BLaER1 treated with 17β-estradiol and CSF1 and Interleukin-3, amounts not matched to agents 10 nM and 100 nM (cell line): ENCODE data around the gene SDHAF4.
"Not testable (repeated sequence)": the region's sequence is repeated elsewhere in the genome, so short reads cannot be mapped to it uniquely, and the experiment has no call there.

Experiments
- H3K27ac ChIP-seq, 11 experiments: shearing (Covaris generic); formaldehyde crosslinking; 2 replicates each; pipeline ENCODE4 v1.8.1; 2022
- H3K27me3 ChIP-seq, 11 experiments: shearing (Covaris generic); formaldehyde crosslinking; 2 replicates each; pipeline ENCODE4 v1.8.1; 2022
- H3K36me3 ChIP-seq, 11 experiments: shearing (Covaris generic); formaldehyde crosslinking; 2 replicates each; pipeline ENCODE4 v1.8.1; 2022
- H3K4me1 ChIP-seq, 10 experiments: shearing (Covaris generic); formaldehyde crosslinking; 2 replicates each; pipeline ENCODE4 v1.8.1; 2022
- H3K4me2 ChIP-seq, 11 experiments: shearing (Covaris generic); formaldehyde crosslinking; 2 replicates each; pipeline ENCODE4 v1.8.1; 2022
- H3K4me3 ChIP-seq, 10 experiments: shearing (Covaris generic); formaldehyde crosslinking; 2 replicates each; pipeline ENCODE4 v1.8.1; 2022
- H3K9ac ChIP-seq, 11 experiments: shearing (Covaris generic); formaldehyde crosslinking; 2 replicates each; pipeline ENCODE4 v1.8.1; 2022
- H3K9me3 ChIP-seq, 11 experiments: shearing (Covaris generic); formaldehyde crosslinking; replicated peaks in 1 of 11; 2 replicates each; pipeline ENCODE4 v1.8.1; 2022
- H4K20me1 ChIP-seq, 11 experiments: shearing (Covaris generic); formaldehyde crosslinking; 2 replicates each; pipeline ENCODE4 v1.8.1; 2022
- Cebpa-rat ChIP-seq, 11 experiments: shearing (Covaris generic); IDR thresholded peaks; 2 replicates each; pipeline ENCODE4 v1.8.1; 2022

Gene SDHAF4

GRCh38 chr6:70547313-70547712 is 19.4 kb upstream of the SDHAF4 start:
- no peak overlapping the region for H3K27ac ChIP-seq
- TF ChIP-seq Cebpa-rat (IDR thresholded peaks at IDR 0.05) = no peak
- H3K4me3 ChIP-seq = no peak overlapping the region
- H3K36me3 ChIP-seq = peaks cover 0 to 45% (median 10%) of the 10 kb centered on the region in 11 experiments; a peak in 9 of 22 replicates
- H4K20me1 ChIP-seq = no peaks in the 10 kb centered on the region
- no peaks in the 10 kb centered on the region for H3K4me1 ChIP-seq
- no peak overlapping the region for H3K9ac ChIP-seq
- no peak overlapping the region for H3K4me2 ChIP-seq
- no peaks in the 10 kb centered on the region for H3K9me3 ChIP-seq
- H3K27me3 ChIP-seq = no peaks in the 10 kb centered on the region

- H3K36me3 ChIP-seq = peaks cover 0 to 40% (median 6%) of the 10 kb centered on the region in 11 experiments; a peak in 5 of 22 replicates
- no peaks in the 10 kb centered on the region for H3K9me3 ChIP-seq
- H3K4me3 ChIP-seq = no peak overlapping the region
- TF ChIP-seq Cebpa-rat (IDR thresholded peaks at IDR 0.05) = no peak
- no peak overlapping the region for H3K4me2 ChIP-seq
- H3K4me1 ChIP-seq = no peaks in the 10 kb centered on the region
- H3K27ac ChIP-seq = no peak overlapping the region
- H3K9ac ChIP-seq = no peak overlapping the region
- no peaks in the 10 kb centered on the region for H3K27me3 ChIP-seq
- no peaks in the 10 kb centered on the region for H4K20me1 ChIP-seq
These were observed 18.8 kb upstream of the SDHAF4 start for GRCh38 chr6:70547905-70548304.

- no peaks in the 10 kb centered on the region for H3K4me1 ChIP-seq
- H3K36me3 ChIP-seq = peaks cover 0 to 27% (median 4%) of the 10 kb centered on the region in 11 experiments; a peak in 5 of 22 replicates
- H3K27ac ChIP-seq = no peak overlapping the region
- H4K20me1 ChIP-seq = no peaks in the 10 kb centered on the region
- no peak overlapping the region for H3K9ac ChIP-seq
- no peak overlapping the region for H3K4me2 ChIP-seq
- no peaks in the 10 kb centered on the region for H3K9me3 ChIP-seq
- no peak for TF ChIP-seq Cebpa-rat (IDR thresholded peaks at IDR 0.05)
- no peak overlapping the region for H3K4me3 ChIP-seq
- H3K27me3 ChIP-seq = no peaks in the 10 kb centered on the region
These were observed 17.4 kb upstream of the SDHAF4 start for GRCh38 chr6:70549327-70549726.

- Histone ChIP-seq H3K4me1 (no peaks in the 10 kb centered on the region), H3K4me2 (no peak overlapping the region)
These were observed 15.2 kb upstream of the SDHAF4 start for GRCh38 chr6:70551566-70551965.

GRCh38 chr6:70552286-70552940 is 14.3 kb upstream of the SDHAF4 start:
- H3K27me3 ChIP-seq, H3K9ac ChIP-seq, H3K9me3 ChIP-seq, H3K27ac ChIP-seq, H4K20me1 ChIP-seq, H3K4me2 ChIP-seq, H3K4me3 ChIP-seq, H3K4me1 ChIP-seq: not testable (repeated sequence)
- H3K36me3 ChIP-seq = peaks cover 0 to 23% (median 6%) of the 10 kb centered on the region in 11 experiments; a peak in 6 of 22 replicates

More at GRCh38 chr6:70551566-70551965, 15.2 kb upstream of the SDHAF4 start:
- H3K9me3 ChIP-seq = no peaks in the 10 kb centered on the region
- H3K27me3 ChIP-seq = no peaks in the 10 kb centered on the region
- H3K9ac ChIP-seq = no peak overlapping the region
- H4K20me1 ChIP-seq = no peaks in the 10 kb centered on the region
- peaks cover 0 to 17% (median 4%) of the 10 kb centered on the region in 11 experiments; a peak in 4 of 22 replicates for H3K36me3 ChIP-seq
- no peak overlapping the region for H3K4me3 ChIP-seq
- no peak overlapping the region for H3K27ac ChIP-seq
- TF ChIP-seq Cebpa-rat (IDR thresholded peaks at IDR 0.05) = no peak

- no peak overlapping the region for H3K4me2 ChIP-seq
- H4K20me1 ChIP-seq = no peaks in the 10 kb centered on the region
- H3K4me3 ChIP-seq = no peak overlapping the region
- no peak overlapping the region for H3K9ac ChIP-seq
- TF ChIP-seq Cebpa-rat (IDR thresholded peaks at IDR 0.05) = no peak
- no peak overlapping the region for H3K27ac ChIP-seq
- H3K27me3 ChIP-seq = no peaks in the 10 kb centered on the region
- H3K9me3 ChIP-seq = no peaks in the 10 kb centered on the region
- H3K4me1 ChIP-seq = no peaks in the 10 kb centered on the region
- H3K36me3 ChIP-seq = peaks cover 0 to 24% (median 6%) of the 10 kb centered on the region in 11 experiments; a peak in 6 of 22 replicates
These were observed 13.8 kb upstream of the SDHAF4 start for GRCh38 chr6:70552974-70553373.

- Histone ChIP-seq H3K9me3 (no peaks in the 10 kb centered on the region), H3K4me1 (no peaks in the 10 kb centered on the region), H3K9ac (no peak overlapping the region), H3K4me3 (no peak overlapping the region), H4K20me1 (no peaks in the 10 kb centered on the region), H3K4me2 (no peak overlapping the region), H3K27ac (no peak overlapping the region), H3K27me3 (no peaks in the 10 kb centered on the region), H3K36me3 (peaks cover 0 to 29% (median 0%) of the 10 kb centered on the region in 11 experiments; a peak in 5 of 22 replicates)
- no peak for TF ChIP-seq Cebpa-rat (IDR thresholded peaks at IDR 0.05)
These were observed 8.7 kb upstream of the SDHAF4 start for GRCh38 chr6:70557998-70558397.

- Histone ChIP-seq H3K36me3 (peaks cover 0 to 18% (median 0%) of the 10 kb centered on the region in 11 experiments; a peak in 5 of 22 replicates), H3K4me1 (peaks cover 0 to 10% (median 2%) of the 10 kb centered on the region in 10 experiments; a peak in 9 of 20 replicates)
- not testable (repeated sequence) for H3K9me3 ChIP-seq, H3K27me3 ChIP-seq, H3K27ac ChIP-seq, H3K9ac ChIP-seq, H4K20me1 ChIP-seq, H3K4me3 ChIP-seq, H3K4me2 ChIP-seq
These were observed 4.3 kb upstream of the SDHAF4 start for GRCh38 chr6:70562401-70562800.

GRCh38 chr6:70563530-70563929 is 3.2 kb upstream of the SDHAF4 start:
- Histone ChIP-seq H4K20me1 (no peaks in the 10 kb centered on the region), H3K4me1 (peaks cover 0 to 14% (median 9%) of the 10 kb centered on the region in 10 experiments; a peak in 11 of 20 replicates), H3K9ac (no peak overlapping the region), H3K27ac (no peak overlapping the region), H3K4me2 (no peak overlapping the region), H3K36me3 (peaks cover 0 to 9% (median 3%) of the 10 kb centered on the region in 11 experiments; a peak in 11 of 22 replicates), H3K9me3 (peaks cover 0 to 4% (median 2%) of the 10 kb centered on the region in 11 experiments; a peak in 10 of 22 replicates), H3K27me3 (no peaks in the 10 kb centered on the region), H3K4me3 (no peak overlapping the region)
- no peak for TF ChIP-seq Cebpa-rat (IDR thresholded peaks at IDR 0.05)

- Histone ChIP-seq H3K9me3 (peaks cover 0 to 7% (median 1%) of the 10 kb centered on the region in 11 experiments; a peak in 4 of 22 replicates), H3K27ac (no peak overlapping the region), H3K4me3 (no peak overlapping the region), H3K9ac (no peak overlapping the region), H3K27me3 (no peaks in the 10 kb centered on the region), H3K4me1 (0 out of 20 replicates have a peak, but pooled peaks cover 0 to 4% (median 0%) of the 10 kb centered on the region in 10 experiments), H4K20me1 (no peaks in the 10 kb centered on the region), H3K36me3 (peaks cover 0 to 28% (median 10%) of the 10 kb centered on the region in 11 experiments; a peak in 13 of 22 replicates), H3K4me2 (no peak overlapping the region)
- no peak for TF ChIP-seq Cebpa-rat (IDR thresholded peaks at IDR 0.05)
These were observed 7.9 kb downstream of the SDHAF4 start for GRCh38 chr6:70574643-70575042.
